K562 (cell line): ENCODE results near the gene MYO3B. TPM values are rescaled to one million over a fixed set of nuclear protein-coding genes. Genes with fewer than 3 reads are reported as not detected.

ENCODE experiments used
- ARID1B ChIP-seq: fragments of 450-650 bp; IDR thresholded peaks from 2 replicates; pipeline ENCODE4 v1.6.1; 2016; ENCODE audit warnings: antibody characterized with exemption, mild to moderate bottlenecking, inconsistent platforms
- ATF1 ChIP-seq, 2 experiments: fragments of 450-650 bp in 1 of 2; IDR thresholded peaks; 2 replicates each; pipeline ENCODE4 v1.6.1; 2016; ENCODE audit warnings: missing compliant biosample characterization in 1 of 2, missing genetic modification characterization in 1 of 2
- BDP1 ChIP-seq: IDR thresholded peaks from 3 replicates; pipeline ENCODE4 v1.6.1; 2011; ENCODE audit not compliant: insufficient read length, insufficient read depth
- C11orf30 ChIP-seq: fragments of 450-650 bp; IDR thresholded peaks from 2 replicates; pipeline ENCODE4 v1.6.1; 2016; ENCODE audit warnings: low read depth, mild to moderate bottlenecking
- KDM1A ChIP-seq, 2 experiments: fragments of 450-650 bp; IDR thresholded peaks; 2 replicates each; pipeline ENCODE4 v1.6.1; 2016; ENCODE audit warnings: mild to moderate bottlenecking in 2 of 2
- KDM4B ChIP-seq, 2 experiments: fragments of 450-650 bp in 1 of 2; sonication (generic) in 1 of 2; IDR thresholded peaks; 2 replicates each; pipeline ENCODE4 v1.6.1; 2016 to 2017; ENCODE audit warnings: borderline replicate concordance in 2 of 2, antibody characterized with exemption in 1 of 2, low read depth in 1 of 2, mild to moderate bottlenecking in 1 of 2
- KLF16 ChIP-seq: IDR thresholded peaks from 2 replicates; pipeline ENCODE4 v1.6.1; 2016; ENCODE audit warnings: antibody characterized with exemption
- L3MBTL2 ChIP-seq: fragments of 450-650 bp; IDR thresholded peaks from 2 replicates; pipeline ENCODE4 v1.6.1; 2016; ENCODE audit warnings: mild to moderate bottlenecking, moderate library complexity
- MAFG ChIP-seq: fragments of 450-650 bp; conservative IDR thresholded peaks from 2 replicates; pipeline ENCODE4 v1.6.1; 2016; ENCODE audit warnings: missing genetic modification characterization, missing compliant biosample characterization
- OTX1 ChIP-seq: fragments of 450-650 bp; formaldehyde crosslinking; IDR thresholded peaks from 2 replicates; pipeline ENCODE4 v1.4.0; 2022; ENCODE audit warnings: mild to moderate bottlenecking
- PHF8 ChIP-seq: fragments of 200-600 bp; sonication (generic); IDR thresholded peaks from 2 replicates; pipeline ENCODE4 v1.6.1; 2012; ENCODE audit warnings: mixed run types, mild to moderate bottlenecking, inconsistent platforms, low read length, moderate library complexity, borderline replicate concordance
- PHTF2 ChIP-seq: fragments of 250-450 bp; sonication (Bioruptor Pico); IDR thresholded peaks from 2 replicates; pipeline ENCODE4 v1.5.0; 2021; ENCODE audit warnings: mild to moderate bottlenecking
- PTTG1 ChIP-seq: fragments of 450-650 bp; IDR thresholded peaks from 2 replicates; pipeline ENCODE4 v1.6.1; 2016; ENCODE audit warnings: low read depth, mild to moderate bottlenecking, missing genetic modification characterization, missing compliant biosample characterization
- PURB ChIP-seq: sonication (generic); formaldehyde crosslinking; IDR thresholded peaks from 2 replicates; pipeline ENCODE4 v1.9.0; 2021; ENCODE audit warnings: low read depth, mild to moderate bottlenecking, missing genetic modification reagents
- SIN3B ChIP-seq: fragments of 450-650 bp; IDR thresholded peaks from 2 replicates; pipeline ENCODE4 v1.6.1; 2017; ENCODE audit warnings: low read depth, mild to moderate bottlenecking, moderate library complexity
- TCF7L2 ChIP-seq: fragments of 150-350 bp; IDR thresholded peaks from 2 replicates; pipeline ENCODE4 v1.6.1; 2016; ENCODE audit warnings: low read depth, mild to moderate bottlenecking, low read length, moderate library complexity
- TRIM28 ChIP-seq: fragments of 450-650 bp; IDR thresholded peaks from 2 replicates; pipeline ENCODE4 v1.6.1; 2017
- ZNF316 ChIP-seq: fragments of 450-650 bp; IDR thresholded peaks from 2 replicates; pipeline ENCODE4 v1.6.1; 2016
- polyA plus RNA-seq, 8 experiments: library from polyadenylated mRNA; depleted of rRNA in 4 of 8; stranded (reverse) in 5 of 8; unstranded in 3 of 8; fragments of >200 nt; fragmentation: Nextera tagmentation in 2 of 8; fragmentation: Illumina TruSeq in 1 of 8; extraction: Ambion mirVana in 2 of 8; extraction: Trizol in 1 of 8; gene quantifications; 2 replicates each; pipeline versions ENCODE4 v1.2.1 to v1.2.3, GENCODE V29; 2011 to 2014; ENCODE audit warnings: inconsistent platforms in 1 of 8, missing spikeins in 1 of 8
- total RNA-seq, 7 experiments: library from RNA; depleted of rRNA in 6 of 7; stranded (reverse); fragments of >200 nt in 6 of 7; fragmentation: Illumina TruSeq in 2 of 7; extraction: Trizol in 2 of 7; gene quantifications; 2 replicates each; pipeline versions ENCODE4 v1.2.1 to v1.2.3, GENCODE V29; 2011 to 2021; ENCODE audit warnings: low replicate concordance in 1 of 7
- TF ChIP-seq, protein P1 (sequence below): fragments of 450-650 bp; IDR thresholded peaks from 2 replicates; pipeline ENCODE4 v1.6.1; 2017; ENCODE audit warnings: antibody characterized with exemption, mild to moderate bottlenecking
- TF ChIP-seq, protein P2 (sequence below): sonication (generic); formaldehyde crosslinking; IDR thresholded peaks from 2 replicates; pipeline ENCODE4 v1.8.0; 2022; ENCODE audit warnings: mild to moderate bottlenecking, missing genetic modification reagents
- TF ChIP-seq, protein P3 (sequence below): fragments of 150-350 bp; IDR thresholded peaks from 2 replicates; pipeline ENCODE4 v1.6.1; 2014; ENCODE audit warnings: low read depth, mild to moderate bottlenecking, low read length, borderline replicate concordance

The MYO3B gene
- total and polyA plus RNA-seq, 9 of the 15 experiments (the other 6 are each of a cell fraction or from before 2014, with no cell fraction given), result 2.7 to 6.5 (median 3.6) TPM

DNA sequence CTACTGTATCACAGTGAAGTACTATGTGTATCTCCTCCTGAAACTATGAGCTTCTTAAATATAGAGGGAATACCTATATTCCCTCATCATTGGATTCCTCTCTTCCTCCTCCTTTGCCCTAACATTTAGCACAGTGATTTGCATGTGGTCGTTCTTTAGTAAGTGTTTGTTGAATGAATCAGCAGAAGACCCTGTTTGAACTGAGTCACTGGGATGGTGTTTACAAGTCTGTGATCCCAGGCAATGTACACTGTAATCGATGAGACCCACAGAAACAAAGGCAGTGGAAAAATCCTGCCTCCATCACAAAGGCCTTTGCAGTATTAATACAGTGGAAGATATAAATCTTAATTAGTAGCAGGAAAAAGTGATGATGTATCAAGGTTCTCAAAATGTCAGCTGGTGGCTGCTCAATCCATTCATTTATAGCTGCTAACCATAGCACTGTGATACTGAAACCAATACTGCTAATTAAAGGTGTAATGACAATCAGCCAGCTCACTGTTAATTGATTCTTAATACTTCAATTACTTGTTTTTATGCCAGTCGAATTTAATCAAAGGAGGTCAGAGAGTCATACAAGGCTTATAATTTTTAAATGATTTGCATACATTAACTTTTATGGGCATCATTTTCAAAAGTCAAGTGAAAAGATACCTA, 20.8 kb upstream of the MYO3B start (continued):
- no peak for TF ChIP-seq KLF16
- TF ChIP-seq, protein P1, sequence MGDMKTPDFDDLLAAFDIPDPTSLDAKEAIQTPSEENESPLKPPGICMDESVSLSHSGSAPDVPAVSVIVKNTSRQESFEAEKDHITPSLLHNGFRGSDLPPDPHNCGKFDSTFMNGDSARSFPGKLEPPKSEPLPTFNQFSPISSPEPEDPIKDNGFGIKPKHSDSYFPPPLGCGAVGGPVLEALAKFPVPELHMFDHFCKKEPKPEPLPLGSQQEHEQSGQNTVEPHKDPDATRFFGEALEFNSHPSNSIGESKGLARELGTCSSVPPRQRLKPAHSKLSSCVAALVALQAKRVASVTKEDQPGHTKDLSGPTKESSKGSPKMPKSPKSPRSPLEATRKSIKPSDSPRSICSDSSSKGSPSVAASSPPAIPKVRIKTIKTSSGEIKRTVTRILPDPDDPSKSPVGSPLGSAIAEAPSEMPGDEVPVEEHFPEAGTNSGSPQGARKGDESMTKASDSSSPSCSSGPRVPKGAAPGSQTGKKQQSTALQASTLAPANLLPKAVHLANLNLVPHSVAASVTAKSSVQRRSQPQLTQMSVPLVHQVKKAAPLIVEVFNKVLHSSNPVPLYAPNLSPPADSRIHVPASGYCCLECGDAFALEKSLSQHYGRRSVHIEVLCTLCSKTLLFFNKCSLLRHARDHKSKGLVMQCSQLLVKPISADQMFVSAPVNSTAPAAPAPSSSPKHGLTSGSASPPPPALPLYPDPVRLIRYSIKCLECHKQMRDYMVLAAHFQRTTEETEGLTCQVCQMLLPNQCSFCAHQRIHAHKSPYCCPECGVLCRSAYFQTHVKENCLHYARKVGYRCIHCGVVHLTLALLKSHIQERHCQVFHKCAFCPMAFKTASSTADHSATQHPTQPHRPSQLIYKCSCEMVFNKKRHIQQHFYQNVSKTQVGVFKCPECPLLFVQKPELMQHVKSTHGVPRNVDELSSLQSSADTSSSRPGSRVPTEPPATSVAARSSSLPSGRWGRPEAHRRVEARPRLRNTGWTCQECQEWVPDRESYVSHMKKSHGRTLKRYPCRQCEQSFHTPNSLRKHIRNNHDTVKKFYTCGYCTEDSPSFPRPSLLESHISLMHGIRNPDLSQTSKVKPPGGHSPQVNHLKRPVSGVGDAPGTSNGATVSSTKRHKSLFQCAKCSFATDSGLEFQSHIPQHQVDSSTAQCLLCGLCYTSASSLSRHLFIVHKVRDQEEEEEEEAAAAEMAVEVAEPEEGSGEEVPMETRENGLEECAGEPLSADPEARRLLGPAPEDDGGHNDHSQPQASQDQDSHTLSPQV, result no peak
- TF ChIP-seq KDM4B (IDR thresholded peaks at IDR 0.05; ENCODE audit: borderline replicate concordance in 2 of 2, low read depth in 1 of 2), result no peak
- TF ChIP-seq, protein P2, sequence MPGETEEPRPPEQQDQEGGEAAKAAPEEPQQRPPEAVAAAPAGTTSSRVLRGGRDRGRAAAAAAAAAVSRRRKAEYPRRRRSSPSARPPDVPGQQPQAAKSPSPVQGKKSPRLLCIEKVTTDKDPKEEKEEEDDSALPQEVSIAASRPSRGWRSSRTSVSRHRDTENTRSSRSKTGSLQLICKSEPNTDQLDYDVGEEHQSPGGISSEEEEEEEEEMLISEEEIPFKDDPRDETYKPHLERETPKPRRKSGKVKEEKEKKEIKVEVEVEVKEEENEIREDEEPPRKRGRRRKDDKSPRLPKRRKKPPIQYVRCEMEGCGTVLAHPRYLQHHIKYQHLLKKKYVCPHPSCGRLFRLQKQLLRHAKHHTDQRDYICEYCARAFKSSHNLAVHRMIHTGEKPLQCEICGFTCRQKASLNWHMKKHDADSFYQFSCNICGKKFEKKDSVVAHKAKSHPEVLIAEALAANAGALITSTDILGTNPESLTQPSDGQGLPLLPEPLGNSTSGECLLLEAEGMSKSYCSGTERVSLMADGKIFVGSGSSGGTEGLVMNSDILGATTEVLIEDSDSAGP (CRISPR knock-in tag), result no peak
- TF ChIP-seq BDP1, result no peak
- TF ChIP-seq, protein P3, sequence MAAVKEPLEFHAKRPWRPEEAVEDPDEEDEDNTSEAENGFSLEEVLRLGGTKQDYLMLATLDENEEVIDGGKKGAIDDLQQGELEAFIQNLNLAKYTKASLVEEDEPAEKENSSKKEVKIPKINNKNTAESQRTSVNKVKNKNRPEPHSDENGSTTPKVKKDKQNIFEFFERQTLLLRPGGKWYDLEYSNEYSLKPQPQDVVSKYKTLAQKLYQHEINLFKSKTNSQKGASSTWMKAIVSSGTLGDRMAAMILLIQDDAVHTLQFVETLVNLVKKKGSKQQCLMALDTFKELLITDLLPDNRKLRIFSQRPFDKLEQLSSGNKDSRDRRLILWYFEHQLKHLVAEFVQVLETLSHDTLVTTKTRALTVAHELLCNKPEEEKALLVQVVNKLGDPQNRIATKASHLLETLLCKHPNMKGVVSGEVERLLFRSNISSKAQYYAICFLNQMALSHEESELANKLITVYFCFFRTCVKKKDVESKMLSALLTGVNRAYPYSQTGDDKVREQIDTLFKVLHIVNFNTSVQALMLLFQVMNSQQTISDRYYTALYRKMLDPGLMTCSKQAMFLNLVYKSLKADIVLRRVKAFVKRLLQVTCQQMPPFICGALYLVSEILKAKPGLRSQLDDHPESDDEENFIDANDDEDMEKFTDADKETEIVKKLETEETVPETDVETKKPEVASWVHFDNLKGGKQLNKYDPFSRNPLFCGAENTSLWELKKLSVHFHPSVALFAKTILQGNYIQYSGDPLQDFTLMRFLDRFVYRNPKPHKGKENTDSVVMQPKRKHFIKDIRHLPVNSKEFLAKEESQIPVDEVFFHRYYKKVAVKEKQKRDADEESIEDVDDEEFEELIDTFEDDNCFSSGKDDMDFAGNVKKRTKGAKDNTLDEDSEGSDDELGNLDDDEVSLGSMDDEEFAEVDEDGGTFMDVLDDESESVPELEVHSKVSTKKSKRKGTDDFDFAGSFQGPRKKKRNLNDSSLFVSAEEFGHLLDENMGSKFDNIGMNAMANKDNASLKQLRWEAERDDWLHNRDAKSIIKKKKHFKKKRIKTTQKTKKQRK, result no peak
- no peak for TF ChIP-seq L3MBTL2
- no peak for TF ChIP-seq ATF1 (CRISPR knock-in tag; IDR thresholded peaks at IDR 0.05)
- TF ChIP-seq ATF1 (tag; IDR thresholded peaks at IDR 0.05), result no peak
- peak; percentile 51 for TF ChIP-seq C11orf30
- no peak for TF ChIP-seq PURB (CRISPR knock-in tag)
- TF ChIP-seq TRIM28, result no peak
- TF ChIP-seq SIN3B, result no peak
- 0 out of 4 replicates have a peak, but pooled peaks of 1 of the 2 experiments have one; percentile 7 for TF ChIP-seq KDM1A (IDR thresholded peaks at IDR 0.05)
- no peak for TF ChIP-seq TCF7L2
- no peak for TF ChIP-seq PTTG1
- TF ChIP-seq ZNF316, result peak; percentile 60
- no peak for TF ChIP-seq PHTF2 (CRISPR knock-in tag)
- TF ChIP-seq PHF8, result no peak
- peak; percentile 30; the same call in 1 of the 2 replicates for TF ChIP-seq ARID1B
- TF ChIP-seq MAFG, result peak; percentile 42; the same call in 1 of the 2 replicates
- TF ChIP-seq OTX1 (CRISPR knock-in tag), result no peak
